Hematopoietic multipotent progenitor cell treated with erythropoietin and hydrocortisone succinate and interleukin-3 and kit ligand, for 15 days (in vitro differentiated cells): ENCODE data around the gene CCDC50.

Source experiments
- DNase-seq: peaks from one replicate; pipeline ENCODE4 v3.0.0-alpha.2; 2015; ENCODE audit warnings: low spot score

CCDC50 gene

GRCh38 chr3:191426311-191426710 lies 97.1 kb downstream of the CCDC50 start:
- no peak for DNase-seq

- DNase-seq, result no peak
These were observed 99.0 kb downstream of the CCDC50 start for GRCh38 chr3:191428177-191428576.

- no peak for DNase-seq
These were observed 100.9 kb downstream of the CCDC50 start for GRCh38 chr3:191430103-191430502.

- no peak for DNase-seq
These were observed 102.1 kb downstream of the CCDC50 start for GRCh38 chr3:191431160-191431822.

GRCh38 chr3:191432162-191432561 lies 103.0 kb downstream of the CCDC50 start:
- no peak for DNase-seq

GRCh38 chr3:191434024-191434423 lies 104.8 kb downstream of the CCDC50 start:
- DNase-seq, result no peak

GRCh38 chr3:191435981-191436380 lies 106.8 kb downstream of the CCDC50 start:
- DNase-seq, result no peak

- no peak for DNase-seq
These were observed 109.1 kb downstream of the CCDC50 start for GRCh38 chr3:191438150-191438814.

GRCh38 chr3:191440532-191440931 lies 111.3 kb downstream of the CCDC50 start:
- no peak for DNase-seq

- DNase-seq, result no peak
These were observed 112.5 kb downstream of the CCDC50 start for GRCh38 chr3:191441687-191442086.

GRCh38 chr3:191444569-191444968 lies 115.4 kb downstream of the CCDC50 start:
- no peak for DNase-seq
